Parathyroid adenoma (tissue), 2 donors: ENCODE data around the gene PPFIA4.

Experiments used
- H2AFZ ChIP-seq: fragments of 300-600 bp; sonication (generic); one replicate; pipeline ENCODE4 v1.7.0; 2017; ENCODE audit warnings: antibody characterized with exemption, mild to moderate bottlenecking
- H3K27ac ChIP-seq: fragments of 300-600 bp; sonication (generic); one replicate; pipeline ENCODE4 v1.7.0; 2017
- H3K27me3 ChIP-seq: fragments of 300-600 bp; sonication (generic); one replicate; pipeline ENCODE4 v1.7.0; 2017; ENCODE audit warnings: low read length; ENCODE audit not compliant: control insufficient read depth, insufficient read depth
- H3K36me3 ChIP-seq: fragments of 300-600 bp; sonication (generic); one replicate; pipeline ENCODE4 v1.7.0; 2017; ENCODE audit warnings: low read length; ENCODE audit not compliant: control insufficient read depth, insufficient read depth
- H3K4me1 ChIP-seq: fragments of 300-600 bp; sonication (generic); one replicate; pipeline ENCODE4 v1.7.0; 2017; ENCODE audit warnings: control low read depth
- H3K4me2 ChIP-seq: fragments of 300-600 bp; sonication (generic); one replicate; pipeline ENCODE4 v1.7.0; 2017; ENCODE audit warnings: low read length
- H3K4me3 ChIP-seq: fragments of 300-600 bp; sonication (generic); one replicate; pipeline ENCODE4 v1.7.0; 2017; ENCODE audit warnings: low read depth, low read length
- H3K79me2 ChIP-seq: fragments of 300-600 bp; sonication (generic); one replicate; pipeline ENCODE4 v1.7.0; 2017; ENCODE audit warnings: control low read depth
- H3K9ac ChIP-seq: fragments of 300-600 bp; sonication (generic); one replicate; pipeline ENCODE4 v1.7.0; 2017; ENCODE audit warnings: mild to moderate bottlenecking
- H3K9me3 ChIP-seq: fragments of 300-600 bp; sonication (generic); one replicate; pipeline ENCODE4 v1.7.0; 2017; ENCODE audit warnings: low read length; ENCODE audit not compliant: control insufficient read depth
- TF ChIP-seq, protein P1 (sequence below): fragments of 300-600 bp; sonication (generic); IDR thresholded peaks from one replicate; pipeline ENCODE4 v1.7.0; 2017; ENCODE audit warnings: antibody characterized with exemption, mild to moderate bottlenecking
- donor health status: primary hyperparathyroidism.

Gene PPFIA4

DNA sequence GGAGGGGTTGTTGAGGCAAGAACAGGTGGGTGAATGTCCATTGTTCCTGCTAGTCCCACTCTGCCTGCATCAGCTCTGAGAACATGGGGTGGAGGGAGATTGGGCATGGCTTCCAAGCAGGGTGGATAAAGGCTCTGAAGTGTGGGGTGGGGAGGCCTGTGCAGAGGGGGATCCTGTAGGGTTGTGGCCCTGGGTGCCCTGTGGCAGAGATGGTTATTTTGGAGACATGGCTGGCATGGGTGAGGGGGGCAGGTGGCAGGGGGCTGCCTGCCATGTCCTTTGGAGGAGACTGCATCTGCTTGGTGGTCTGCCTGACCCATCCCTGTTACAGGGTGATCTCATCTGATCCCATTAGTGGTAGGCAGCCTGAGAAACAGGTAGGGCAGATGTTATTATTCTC lies 48.3 kb downstream of the PPFIA4 start:
- Histone ChIP-seq H3K4me1 (no peaks in the 10 kb centered on the region), H3K27me3 (no peaks in the 10 kb centered on the region), H3K79me2 (no peaks in the 10 kb centered on the region), H3K9ac (no peak overlapping the region), H2AFZ (no peak overlapping the region), H3K36me3 (no peaks in the 10 kb centered on the region), H3K27ac (no peak overlapping the region), H3K9me3 (no peaks in the 10 kb centered on the region), H3K4me3 (no peak overlapping the region), H3K4me2 (no peak overlapping the region)
- TF ChIP-seq, protein P1, sequence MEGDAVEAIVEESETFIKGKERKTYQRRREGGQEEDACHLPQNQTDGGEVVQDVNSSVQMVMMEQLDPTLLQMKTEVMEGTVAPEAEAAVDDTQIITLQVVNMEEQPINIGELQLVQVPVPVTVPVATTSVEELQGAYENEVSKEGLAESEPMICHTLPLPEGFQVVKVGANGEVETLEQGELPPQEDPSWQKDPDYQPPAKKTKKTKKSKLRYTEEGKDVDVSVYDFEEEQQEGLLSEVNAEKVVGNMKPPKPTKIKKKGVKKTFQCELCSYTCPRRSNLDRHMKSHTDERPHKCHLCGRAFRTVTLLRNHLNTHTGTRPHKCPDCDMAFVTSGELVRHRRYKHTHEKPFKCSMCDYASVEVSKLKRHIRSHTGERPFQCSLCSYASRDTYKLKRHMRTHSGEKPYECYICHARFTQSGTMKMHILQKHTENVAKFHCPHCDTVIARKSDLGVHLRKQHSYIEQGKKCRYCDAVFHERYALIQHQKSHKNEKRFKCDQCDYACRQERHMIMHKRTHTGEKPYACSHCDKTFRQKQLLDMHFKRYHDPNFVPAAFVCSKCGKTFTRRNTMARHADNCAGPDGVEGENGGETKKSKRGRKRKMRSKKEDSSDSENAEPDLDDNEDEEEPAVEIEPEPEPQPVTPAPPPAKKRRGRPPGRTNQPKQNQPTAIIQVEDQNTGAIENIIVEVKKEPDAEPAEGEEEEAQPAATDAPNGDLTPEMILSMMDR, result no peak

DNA sequence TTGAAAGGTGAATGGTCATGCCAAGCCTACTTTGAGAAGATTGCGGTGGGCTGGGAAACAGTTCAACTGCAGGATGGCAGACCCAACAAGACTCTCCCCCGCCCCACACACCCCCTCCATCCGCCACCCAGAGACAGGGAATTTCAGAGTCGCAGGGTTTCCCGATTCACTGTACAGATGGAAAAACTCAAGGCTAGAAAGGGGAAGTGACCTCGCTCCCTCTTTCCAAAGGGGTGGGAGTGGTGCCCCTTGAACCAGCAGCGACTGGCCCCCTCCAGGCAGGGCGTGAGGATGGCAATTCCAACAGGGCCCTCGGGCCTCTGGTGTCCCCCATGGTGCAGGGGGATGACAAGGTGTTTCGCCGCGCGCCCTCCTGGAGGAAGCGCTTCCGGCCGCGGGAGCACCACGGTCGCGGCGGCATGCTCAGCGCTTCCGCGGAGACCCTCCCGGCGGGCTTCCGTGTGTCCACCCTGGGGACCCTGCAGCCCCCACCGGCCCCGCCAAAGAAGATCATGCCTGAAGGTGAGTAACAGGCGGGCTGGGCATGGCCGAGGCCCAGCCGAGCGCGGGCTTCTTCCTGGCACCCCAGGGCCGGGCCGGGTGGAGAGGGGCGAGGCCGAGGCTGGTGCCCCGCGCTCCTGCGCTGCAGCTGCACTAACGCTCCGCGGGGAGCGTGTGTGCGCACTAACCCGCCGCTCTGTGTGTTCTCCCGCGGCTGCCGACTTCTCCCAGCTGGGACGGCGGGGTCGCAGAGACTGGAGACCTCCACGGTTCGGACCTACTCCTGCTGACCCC lies 49.1 kb downstream of the PPFIA4 start:
- Histone ChIP-seq H3K4me3 (no peak overlapping the region), H3K4me1 (no peaks in the 10 kb centered on the region), H3K9ac (no peak overlapping the region), H3K27ac (no peak overlapping the region), H3K27me3 (no peaks in the 10 kb centered on the region), H2AFZ (no peak overlapping the region), H3K4me2 (no peak overlapping the region), H3K9me3 (no peaks in the 10 kb centered on the region), H3K36me3 (no peaks in the 10 kb centered on the region), H3K79me2 (no peaks in the 10 kb centered on the region)
- TF ChIP-seq, protein P1, result no peak

DNA sequence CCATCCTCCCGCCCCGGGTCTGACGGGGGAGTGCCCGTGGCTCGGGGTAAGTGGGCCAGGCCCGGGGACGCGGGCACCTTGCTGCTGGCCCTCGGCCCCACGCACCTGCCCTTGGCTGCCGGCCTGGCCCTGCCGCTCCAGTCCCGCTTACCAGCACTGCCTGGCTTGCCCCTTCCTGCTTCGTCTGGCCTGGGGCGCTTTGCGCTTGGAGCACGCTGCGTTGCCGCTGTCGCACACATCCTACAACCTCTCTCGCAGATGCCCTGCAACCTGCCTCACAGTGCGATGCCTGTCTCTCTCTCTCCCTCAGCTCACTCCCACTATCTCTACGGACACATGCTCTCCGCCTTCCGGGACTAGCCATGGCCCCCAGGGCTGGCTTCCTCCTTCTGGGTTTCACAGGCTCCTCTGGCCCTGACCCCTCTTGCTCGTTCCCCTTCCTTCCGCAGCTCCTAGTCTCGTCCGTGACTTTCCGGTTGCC lies 49.8 kb downstream of the PPFIA4 start:
- Histone ChIP-seq H3K4me1 (no peaks in the 10 kb centered on the region), H3K4me3 (no peak overlapping the region), H3K27ac (no peak overlapping the region), H2AFZ (no peak overlapping the region), H3K9me3 (no peaks in the 10 kb centered on the region), H3K27me3 (no peaks in the 10 kb centered on the region), H3K9ac (no peak overlapping the region), H3K79me2 (no peaks in the 10 kb centered on the region), H3K4me2 (no peak overlapping the region), H3K36me3 (no peaks in the 10 kb centered on the region)
- TF ChIP-seq, protein P1, result no peak

DNA sequence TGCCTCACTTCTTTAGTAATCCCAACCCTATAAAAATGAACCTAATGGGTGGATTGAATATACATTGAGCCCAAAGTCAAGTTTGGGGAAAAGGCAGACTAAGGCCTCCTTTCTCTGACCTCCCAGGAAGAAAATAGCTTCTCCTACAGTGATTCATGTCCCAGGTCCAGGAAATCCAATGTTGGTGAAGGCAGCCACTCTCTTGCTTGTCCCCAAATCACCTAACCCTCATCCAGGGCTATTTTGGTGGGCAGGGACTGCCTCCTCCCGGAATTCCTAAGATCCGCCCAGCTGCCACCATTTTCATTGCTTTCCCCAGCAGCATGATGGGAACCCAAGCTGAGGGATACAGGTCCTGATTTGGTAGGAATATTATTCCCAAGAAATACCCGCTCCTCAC lies 51.1 kb downstream of the PPFIA4 start:
- no peak overlapping the region for H3K27ac ChIP-seq
- TF ChIP-seq, protein P1, result no peak
- H3K4me2 ChIP-seq, result no peak overlapping the region
- no peak overlapping the region for H3K4me3 ChIP-seq
- no peaks in the 10 kb centered on the region for H3K36me3 ChIP-seq
- no peak overlapping the region for H3K9ac ChIP-seq
- H3K79me2 ChIP-seq, result no peaks in the 10 kb centered on the region
- H3K9me3 ChIP-seq, result no peaks in the 10 kb centered on the region
- no peaks in the 10 kb centered on the region for H3K4me1 ChIP-seq
- H3K27me3 ChIP-seq, result no peaks in the 10 kb centered on the region
- H2AFZ ChIP-seq, result no peak overlapping the region

DNA sequence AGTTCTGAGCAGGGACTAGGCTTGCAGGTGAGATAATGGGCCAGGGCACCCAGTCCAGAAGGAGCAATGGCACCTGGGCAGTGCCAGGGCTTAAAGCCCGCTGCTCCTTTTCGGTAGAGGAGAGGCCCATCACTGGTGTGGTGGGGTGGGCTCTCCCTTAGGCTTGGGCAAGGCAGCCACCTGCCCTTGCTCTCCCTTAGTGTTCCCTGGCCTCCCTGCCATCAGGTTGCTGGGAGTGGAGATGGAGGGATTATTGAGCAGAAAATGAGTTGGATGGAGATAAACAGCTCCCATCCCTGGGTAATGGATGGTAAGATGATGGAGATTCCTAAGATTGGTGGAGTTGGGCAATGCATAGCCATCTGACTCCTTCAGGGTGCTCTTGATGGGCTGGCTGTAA lies 51.7 kb downstream of the PPFIA4 start:
- H3K9ac ChIP-seq, result no peak overlapping the region
- H3K4me3 ChIP-seq, result no peak overlapping the region
- no peaks in the 10 kb centered on the region for H3K36me3 ChIP-seq
- TF ChIP-seq, protein P1, result no peak
- no peaks in the 10 kb centered on the region for H3K4me1 ChIP-seq
- H3K79me2 ChIP-seq, result no peaks in the 10 kb centered on the region
- no peak overlapping the region for H3K27ac ChIP-seq
- no peak overlapping the region for H3K4me2 ChIP-seq
- no peaks in the 10 kb centered on the region for H3K9me3 ChIP-seq
- H3K27me3 ChIP-seq, result no peaks in the 10 kb centered on the region
- H2AFZ ChIP-seq, result no peak overlapping the region
